ENCODE data around the gene CCDC97. TPM values are rescaled to one million over a fixed set of nuclear protein-coding genes. Genes with fewer than 3 reads are reported as not detected.
A peak's percentile ranks its signal among the peaks of the same experiment; 100 is the strongest.

Gene CCDC97
- total RNA-seq, 4 donors from 2014 or later, result 10.1 to 22.4 (median 15.4) TPM

- Histone ChIP-seq H3K4me1 (peaks cover 31 to 80% (median 52%) of the 10 kb centered on the region in 4 donors), H3K27ac (peak overlapping the region; percentile 78 to 89 (median 83)), H3K9me3 (no peaks in the 10 kb centered on the region), H3K4me3 (peak overlapping the region in 1 of 4 donors; percentile 19), H3K27me3 (peaks cover 20% of the 10 kb centered on the region), H3K36me3 (peaks cover 0 to 6% (median 0%) of the 10 kb centered on the region in 4 donors)
- WGBS, 2 donors (ENCODE audit: low coverage in 1 of 2), result 9 to 22% methylated on average over 9 to 21 of the region's 23 CpGs
- in situ Hi-C loops (cut with MboI; ENCODE audit: low pct_ligation_motif_present in 1 of 4, low pct_unique_long_range_greater_than_20kb in 1 of 4, low sequenced_read_pairs in 3 of 4) (loop anchor here in 1 of 4 donors (25.0 kb wide), 1 partner anchor 237 kb away; no protein-coding TSS in a partner anchor), intact Hi-C loops (cut with DNase I; ENCODE audit: low total_unique reads) (no loop called here)
- DNase-seq, result peak; percentile 57
- no peak for TF ChIP-seq CTCF (IDR thresholded peaks at IDR 0.05)
Measured at GRCh38 chr19:41324921-41325639, 15.1 kb downstream of the CCDC97 start.

GRCh38 chr19:41325640-41325946 is 15.6 kb downstream of the CCDC97 start:
- H3K4me1 ChIP-seq, result peaks cover 31 to 80% (median 52%) of the 10 kb centered on the region in 4 donors
- peaks cover 20% of the 10 kb centered on the region for H3K27me3 ChIP-seq
- 26 to 47% methylated on average over 2 to 10 of the region's 10 CpGs for WGBS, 2 donors (ENCODE audit: low coverage in 1 of 2)
- peak overlapping the region; percentile 78 to 89 (median 83) for H3K27ac ChIP-seq
- H3K9me3 ChIP-seq, result no peaks in the 10 kb centered on the region
- TF ChIP-seq POLR2AphosphoS5 (IDR thresholded peaks at IDR 0.05), result no peak
- no peak for TF ChIP-seq EP300 (IDR thresholded peaks at IDR 0.05; ENCODE audit: low read depth)
- no peak for TF ChIP-seq POLR2A (IDR thresholded peaks at IDR 0.05)
- TF ChIP-seq CTCF (IDR thresholded peaks at IDR 0.05), result no peak
- peaks cover 0 to 2% (median 0%) of the 10 kb centered on the region in 4 donors for H3K36me3 ChIP-seq
- intact Hi-C loops (cut with DNase I; ENCODE audit: low total_unique reads), result no loop called here
- no peak for DNase-seq
- peak overlapping the region in 1 of 4 donors; percentile 19 for H3K4me3 ChIP-seq
- in situ Hi-C loops (cut with MboI; ENCODE audit: low pct_ligation_motif_present in 1 of 4, low pct_unique_long_range_greater_than_20kb in 1 of 4, low sequenced_read_pairs in 3 of 4), result loop anchor here in 1 of 4 donors (25.0 kb wide), 1 partner anchor 237 kb away; no protein-coding TSS in a partner anchor

- Histone ChIP-seq H3K36me3 (no peaks in the 10 kb centered on the region), H3K9me3 (no peaks in the 10 kb centered on the region), H3K27me3 (peaks cover 20% of the 10 kb centered on the region), H3K4me3 (peak overlapping the region in 1 of 4 donors; percentile 19), H3K27ac (peak overlapping the region; percentile 78 to 89 (median 83)), H3K4me1 (peaks cover 31 to 82% (median 52%) of the 10 kb centered on the region in 4 donors)
- intact Hi-C loops (cut with DNase I; ENCODE audit: low total_unique reads) (no loop called here), in situ Hi-C loops (cut with MboI; ENCODE audit: low pct_ligation_motif_present in 1 of 4, low pct_unique_long_range_greater_than_20kb in 1 of 4, low sequenced_read_pairs in 3 of 4) (loop anchor here in 1 of 4 donors (25.0 kb wide), 1 partner anchor 236 kb away; no protein-coding TSS in a partner anchor)
- DNase-seq, result peak; percentile 39
- WGBS, 2 donors (ENCODE audit: low coverage in 1 of 2), result 17 to 58% methylated on average over 4 to 29 of the region's 30 CpGs
- TF ChIP-seq EP300 (IDR thresholded peaks at IDR 0.05; ENCODE audit: low read depth) (no peak), POLR2A (IDR thresholded peaks at IDR 0.05) (peak; percentile 31), CTCF (IDR thresholded peaks at IDR 0.05) (no peak), POLR2AphosphoS5 (IDR thresholded peaks at IDR 0.05) (peak in 2 of 3 donors; percentile 0 to 21)
Measured at GRCh38 chr19:41325947-41326706, 16.2 kb downstream of the CCDC97 start.

GRCh38 chr19:41327076-41327575 is 17.2 kb downstream of the CCDC97 start:
- H3K4me1 ChIP-seq, result peaks cover 31 to 76% (median 50%) of the 10 kb centered on the region in 4 donors
- no peaks in the 10 kb centered on the region for H3K9me3 ChIP-seq
- intact Hi-C loops (cut with DNase I; ENCODE audit: low total_unique reads), result no loop called here
- peak overlapping the region; percentile 78 to 89 (median 83) for H3K27ac ChIP-seq
- peak overlapping the region in 2 of 4 donors; percentile 21 to 35 for H3K4me3 ChIP-seq
- TF ChIP-seq CTCF (IDR thresholded peaks at IDR 0.05) (no peak), EP300 (IDR thresholded peaks at IDR 0.05; ENCODE audit: low read depth) (no peak), POLR2A (IDR thresholded peaks at IDR 0.05) (no peak), POLR2AphosphoS5 (IDR thresholded peaks at IDR 0.05) (no peak)
- no peak for DNase-seq
- H3K36me3 ChIP-seq, result no peaks in the 10 kb centered on the region
- 26% methylated on average over 13 of the region's 13 CpGs; no CpG with 5 or more reads in 1 of the 2 donors for WGBS, 2 donors (ENCODE audit: low coverage in 1 of 2)
- in situ Hi-C loops (cut with MboI; ENCODE audit: low pct_ligation_motif_present in 1 of 4, low pct_unique_long_range_greater_than_20kb in 1 of 4, low sequenced_read_pairs in 3 of 4), result loop anchor here in 1 of 4 donors (25.0 kb wide), 1 partner anchor 235 kb away; no protein-coding TSS in a partner anchor
- H3K27me3 ChIP-seq, result peaks cover 20% of the 10 kb centered on the region
